Measurements from ENCODE around the gene NME1. TPM values are rescaled to one million over a fixed set of nuclear protein-coding genes. Genes with fewer than 3 reads are reported as not detected.

NME1 gene
- total RNA-seq, 1 experiment from 2014 or later: 345 TPM

DNA sequence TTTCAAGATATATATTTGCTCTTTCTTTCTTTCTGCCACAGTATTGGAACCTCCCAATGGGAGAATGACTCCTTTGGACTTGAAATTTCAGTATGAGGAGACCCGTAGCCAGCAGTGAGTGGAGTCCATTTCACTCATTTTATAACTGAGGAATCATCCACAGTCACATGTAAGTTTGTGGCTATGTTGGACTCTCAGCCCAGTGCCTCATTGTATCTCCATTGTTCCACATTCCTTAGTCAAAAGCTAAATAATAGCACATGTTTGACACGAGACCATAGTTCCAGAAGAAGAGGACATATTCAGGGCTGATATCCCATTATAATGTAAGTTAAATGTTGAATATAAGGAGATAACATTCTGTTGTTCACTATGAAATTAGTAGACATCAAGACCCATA lies 20.0 kb upstream of the NME1 start:
- Histone ChIP-seq H3K4me1 (ENCODE audit: control insufficient read depth, insufficient read depth, low read length) (no peaks in the 10 kb centered on the region; the same call in 1 of the 2 replicates), H3K36me3 (ENCODE audit: control insufficient read depth, insufficient read depth, low read length) (no peaks in the 10 kb centered on the region), H3K4me3 (ENCODE audit: low read depth in 2 of 2, low read length in 2 of 2) (no peak overlapping the region), H3K9me3 (ENCODE audit: control insufficient read depth, insufficient read depth, low read depth, low read length) (no peaks in the 10 kb centered on the region), H3K27me3 (ENCODE audit: control insufficient read depth, insufficient read depth, low read length) (no peaks in the 10 kb centered on the region), H3K27ac (ENCODE audit: low read length) (no peak overlapping the region)
- ATAC-seq (no peak; the same call in 1 of the 2 replicates), DNase-seq (ENCODE audit: low read depth, low spot score) (no peak)
- in situ Hi-C loops (cut with HindIII; ENCODE audit: low pct_unique_long_range_greater_than_20kb, low sequenced_read_pairs): no loop called here
- BruUV-seq (replicated peaks): no TSS peak
- CTCF ChIA-PET: no interaction called here
- intact Hi-C loops (cut with micrococcal nuclease; ENCODE audit: unreplicated experiment): no loop called here
- TF ChIP-seq, protein P1, sequence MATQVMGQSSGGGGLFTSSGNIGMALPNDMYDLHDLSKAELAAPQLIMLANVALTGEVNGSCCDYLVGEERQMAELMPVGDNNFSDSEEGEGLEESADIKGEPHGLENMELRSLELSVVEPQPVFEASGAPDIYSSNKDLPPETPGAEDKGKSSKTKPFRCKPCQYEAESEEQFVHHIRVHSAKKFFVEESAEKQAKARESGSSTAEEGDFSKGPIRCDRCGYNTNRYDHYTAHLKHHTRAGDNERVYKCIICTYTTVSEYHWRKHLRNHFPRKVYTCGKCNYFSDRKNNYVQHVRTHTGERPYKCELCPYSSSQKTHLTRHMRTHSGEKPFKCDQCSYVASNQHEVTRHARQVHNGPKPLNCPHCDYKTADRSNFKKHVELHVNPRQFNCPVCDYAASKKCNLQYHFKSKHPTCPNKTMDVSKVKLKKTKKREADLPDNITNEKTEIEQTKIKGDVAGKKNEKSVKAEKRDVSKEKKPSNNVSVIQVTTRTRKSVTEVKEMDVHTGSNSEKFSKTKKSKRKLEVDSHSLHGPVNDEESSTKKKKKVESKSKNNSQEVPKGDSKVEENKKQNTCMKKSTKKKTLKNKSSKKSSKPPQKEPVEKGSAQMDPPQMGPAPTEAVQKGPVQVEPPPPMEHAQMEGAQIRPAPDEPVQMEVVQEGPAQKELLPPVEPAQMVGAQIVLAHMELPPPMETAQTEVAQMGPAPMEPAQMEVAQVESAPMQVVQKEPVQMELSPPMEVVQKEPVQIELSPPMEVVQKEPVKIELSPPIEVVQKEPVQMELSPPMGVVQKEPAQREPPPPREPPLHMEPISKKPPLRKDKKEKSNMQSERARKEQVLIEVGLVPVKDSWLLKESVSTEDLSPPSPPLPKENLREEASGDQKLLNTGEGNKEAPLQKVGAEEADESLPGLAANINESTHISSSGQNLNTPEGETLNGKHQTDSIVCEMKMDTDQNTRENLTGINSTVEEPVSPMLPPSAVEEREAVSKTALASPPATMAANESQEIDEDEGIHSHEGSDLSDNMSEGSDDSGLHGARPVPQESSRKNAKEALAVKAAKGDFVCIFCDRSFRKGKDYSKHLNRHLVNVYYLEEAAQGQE (IDR thresholded peaks at IDR 0.05; ENCODE audit: insufficient read depth in 1 of 2, low read depth in 2 of 2, low read length in 1 of 2): no peak
- no peak for TF ChIP-seq CTCF (IDR thresholded peaks at IDR 0.05)
- TF ChIP-seq SIN3A (IDR thresholded peaks at IDR 0.05; ENCODE audit: borderline replicate concordance, insufficient read depth, low read depth, low read length): no peak
- TF ChIP-seq POLR2AphosphoS5 (IDR thresholded peaks at IDR 0.05; ENCODE audit: low read depth, low read length): no peak
- TF ChIP-seq TCF7L2 (IDR thresholded peaks at IDR 0.05; ENCODE audit: low read depth, low read length): no peak
- POLR2A ChIA-PET: no interaction called here

GRCh38 chr17:51135956-51136355 lies 17.4 kb upstream of the NME1 start:
- intact Hi-C loops (cut with micrococcal nuclease; ENCODE audit: unreplicated experiment): no loop called here
- Histone ChIP-seq H3K27me3 (ENCODE audit: control insufficient read depth, insufficient read depth, low read length) (no peaks in the 10 kb centered on the region), H3K27ac (ENCODE audit: low read length) (no peak overlapping the region), H3K4me3 (ENCODE audit: low read depth in 2 of 2, low read length in 2 of 2) (no peak overlapping the region), H3K36me3 (ENCODE audit: control insufficient read depth, insufficient read depth, low read length) (no peaks in the 10 kb centered on the region), H3K4me1 (ENCODE audit: control insufficient read depth, insufficient read depth, low read length) (no peaks in the 10 kb centered on the region; the same call in 1 of the 2 replicates), H3K9me3 (ENCODE audit: control insufficient read depth, insufficient read depth, low read depth, low read length) (no peaks in the 10 kb centered on the region)
- TF ChIP-seq, protein P1 (IDR thresholded peaks at IDR 0.05; ENCODE audit: insufficient read depth in 1 of 2, low read depth in 2 of 2, low read length in 1 of 2): no peak
- TF ChIP-seq POLR2AphosphoS5 (IDR thresholded peaks at IDR 0.05; ENCODE audit: low read depth, low read length): no peak
- BruUV-seq (replicated peaks): no TSS peak
- ChIA-PET CTCF (interaction anchor here (0.8 kb wide), 1 partner anchor 11 kb away, joined by 4 read pairs; no protein-coding TSS in a partner anchor), POLR2A (interaction anchor here (0.7 kb wide), 1 partner anchor 96 kb away, joined by 4 read pairs; no protein-coding TSS in a partner anchor)
- ATAC-seq: no peak
- in situ Hi-C loops (cut with HindIII; ENCODE audit: low pct_unique_long_range_greater_than_20kb, low sequenced_read_pairs): no loop called here
- no peak for DNase-seq (ENCODE audit: low read depth, low spot score)

All from Panc1 (cell line).